Spinal cord (tissue), 10 donors: ENCODE measurements around the gene ZNF652. TPM values are rescaled to one million over a fixed set of nuclear protein-coding genes. Genes with fewer than 3 reads are reported as not detected.

Experiments used
- DNase-seq, 6 donors: peaks; one replicate each; pipeline versions ENCODE4 v3.0.0 to v3.0.0-alpha.2; 2013 to 2015; ENCODE audit warnings: low spot score in 6 of 6, low read depth in 4 of 6
- H3K27ac ChIP-seq: one replicate; pipeline ENCODE4 v1.5.1; 2013; ENCODE audit warnings: low read depth, low read length, control low read depth
- H3K27me3 ChIP-seq: one replicate; pipeline ENCODE4 v1.6.1; 2013; ENCODE audit warnings: low read length; ENCODE audit not compliant: control insufficient read depth, insufficient read depth
- H3K36me3 ChIP-seq: one replicate; pipeline ENCODE4 v1.6.1; 2013; ENCODE audit warnings: low read length; ENCODE audit not compliant: control insufficient read depth, insufficient read depth
- H3K4me1 ChIP-seq: one replicate; pipeline ENCODE4 v1.6.1; 2013; ENCODE audit warnings: low read length; ENCODE audit not compliant: control insufficient read depth, insufficient read depth
- H3K4me3 ChIP-seq: one replicate; pipeline ENCODE4 v1.5.1; 2013; ENCODE audit warnings: low read depth, low read length, control low read depth
- H3K9me3 ChIP-seq: one replicate; pipeline ENCODE4 v1.6.1; 2013; ENCODE audit warnings: low read length; ENCODE audit not compliant: control insufficient read depth, insufficient read depth
- WGBS: methylation state at CpG from one replicate; pipeline ENCODE4 v1.1.5; 2013; ENCODE audit warnings: missing lambda C conversion rate; ENCODE audit not compliant: insufficient coverage; 5-methylcytosine and 5-hydroxymethylcytosine counted together
- polyA plus RNA-seq, 2 donors: library from polyadenylated mRNA; unstranded; fragments of 120-200 nt; gene quantifications; one replicate each; pipeline ENCODE4 v1.2.1, GENCODE V29; 2013; ENCODE audit not compliant: insufficient read length in 2 of 2
- total RNA-seq, 2 donors: library from RNA; depleted of rRNA in 1 of 2; stranded (reverse); fragments of 120-200 nt in 1 of 2; fragments of >200 nt in 1 of 2; gene quantifications; one replicate each; pipeline versions ENCODE4 v1.2.3 to v1.2.4, GENCODE V29; 2013 to 2014
- donor health status: healthy.

Gene ZNF652
- total and polyA plus RNA-seq, 4 donors: 32.3 to 56.4 (median 39.1) TPM

DNA sequence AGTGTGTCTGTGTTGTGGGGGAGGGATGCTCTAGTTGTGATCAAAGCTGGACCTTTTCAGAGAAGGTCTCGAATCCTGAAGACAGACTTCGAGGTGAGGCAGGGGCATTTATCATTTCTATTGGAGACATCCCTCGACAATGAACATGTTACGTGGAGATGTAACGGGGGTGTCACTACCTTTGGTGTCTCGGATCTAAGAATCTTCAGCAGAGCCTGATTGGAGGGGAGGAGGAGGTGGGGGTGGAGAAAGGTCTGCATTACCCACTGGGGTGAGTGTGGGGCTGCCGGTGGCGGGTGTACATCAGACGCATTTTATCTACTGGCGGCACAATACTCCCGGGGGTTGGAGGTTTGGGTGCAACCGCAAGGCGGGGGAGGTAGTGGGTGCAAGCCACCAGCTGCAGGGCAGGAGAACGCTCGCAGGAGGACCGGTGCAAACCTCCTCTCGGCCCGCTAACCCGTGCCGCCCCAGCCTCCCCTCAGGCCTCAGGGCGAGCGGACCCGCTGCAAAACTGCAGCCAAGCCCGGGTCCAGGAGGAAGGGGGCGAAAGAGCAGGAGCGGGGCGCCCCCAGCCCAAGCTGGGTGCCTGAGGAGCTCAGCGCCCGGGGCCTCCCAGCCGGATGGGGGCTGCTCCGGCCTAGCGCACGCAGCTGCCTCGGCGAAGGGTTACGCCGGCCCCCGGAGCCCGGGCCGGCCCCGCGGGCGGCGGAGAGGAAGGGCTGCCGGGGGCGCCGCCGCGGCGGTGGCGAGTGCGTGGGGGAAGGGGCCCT lies 735 bp downstream of the ZNF652 start:
- peak overlapping the region; percentile 80 for H3K27ac ChIP-seq
- WGBS: under 1% methylated on average over 52 of the region's 52 CpGs
- no peaks in the 10 kb centered on the region for H3K36me3 ChIP-seq
- H3K4me3 ChIP-seq: peak overlapping the region; percentile 85
- H3K9me3 ChIP-seq: no peaks in the 10 kb centered on the region
- no peaks in the 10 kb centered on the region for H3K27me3 ChIP-seq
- peaks cover 14% of the 10 kb centered on the region for H3K4me1 ChIP-seq
- peak in 5 of 6 donors; percentile 31 to 89 (median 33) for DNase-seq

DNA sequence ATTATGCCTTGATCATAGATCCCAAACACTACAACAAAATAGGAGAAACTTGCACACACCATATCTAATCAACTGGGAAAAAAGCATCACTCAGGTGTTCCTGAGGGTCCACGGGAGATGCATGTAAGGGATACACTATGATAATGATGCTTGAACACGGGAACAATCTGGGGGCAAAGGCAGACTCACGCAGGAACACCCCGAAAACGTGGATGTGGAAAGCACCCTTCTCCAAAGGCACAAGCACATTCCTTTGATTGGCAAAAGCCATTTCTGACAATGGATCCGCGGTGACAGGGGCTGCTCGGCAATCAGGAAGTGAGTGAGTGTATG lies 1.3 kb downstream of the ZNF652 start:
- Histone ChIP-seq H3K4me3 (peak overlapping the region; percentile 85), H3K4me1 (peaks cover 14% of the 10 kb centered on the region), H3K27ac (no peak overlapping the region), H3K27me3 (no peaks in the 10 kb centered on the region), H3K9me3 (no peaks in the 10 kb centered on the region), H3K36me3 (no peaks in the 10 kb centered on the region)
- 4% methylated on average over 8 of the region's 8 CpGs for WGBS
- peak in 1 of 6 donors; percentile 40 for DNase-seq

DNA sequence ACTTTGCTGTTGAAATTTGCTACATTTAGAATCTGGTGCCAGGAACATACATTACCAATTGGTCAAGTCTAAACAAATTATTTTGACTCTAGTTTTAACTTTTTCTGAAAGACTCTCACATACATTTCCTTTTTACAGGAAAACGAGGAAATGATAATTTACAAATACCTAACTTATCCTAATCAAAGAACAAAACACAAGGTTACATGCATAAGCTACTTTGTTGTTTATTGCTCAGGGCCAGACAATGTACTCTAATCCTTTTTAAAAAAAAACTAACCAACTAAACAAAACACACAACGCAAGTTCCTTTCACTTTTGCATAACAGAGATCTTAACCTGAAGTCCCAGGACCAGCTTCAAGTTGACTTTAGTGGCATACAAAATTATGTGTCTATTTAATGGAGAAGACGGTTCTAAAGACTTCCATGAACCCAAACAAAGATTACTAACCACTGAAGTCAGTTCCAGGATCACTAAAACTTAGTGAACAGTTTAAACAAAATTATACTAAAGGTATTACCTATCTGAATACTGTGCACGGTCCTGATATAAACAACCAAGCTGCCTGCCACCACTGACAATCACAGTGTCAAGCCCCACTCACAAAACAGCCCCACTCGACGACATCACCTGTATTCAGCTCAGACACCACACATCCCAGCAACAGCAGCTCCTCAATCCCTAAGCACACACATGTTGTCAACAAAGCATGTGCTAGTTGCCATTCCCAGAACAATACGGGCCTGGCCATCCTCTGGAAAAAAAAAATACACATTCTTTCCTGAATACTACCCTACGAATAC lies 1.9 kb downstream of the ZNF652 start:
- 13% methylated on average over 4 of the region's 8 CpGs for WGBS
- no peaks in the 10 kb centered on the region for H3K36me3 ChIP-seq
- no peak overlapping the region for H3K27ac ChIP-seq
- DNase-seq: peak in 2 of 6 donors; percentile 4 to 44
- no peaks in the 10 kb centered on the region for H3K27me3 ChIP-seq
- H3K9me3 ChIP-seq: no peaks in the 10 kb centered on the region
- peaks cover 14% of the 10 kb centered on the region for H3K4me1 ChIP-seq
- H3K4me3 ChIP-seq: peak overlapping the region; percentile 85

DNA sequence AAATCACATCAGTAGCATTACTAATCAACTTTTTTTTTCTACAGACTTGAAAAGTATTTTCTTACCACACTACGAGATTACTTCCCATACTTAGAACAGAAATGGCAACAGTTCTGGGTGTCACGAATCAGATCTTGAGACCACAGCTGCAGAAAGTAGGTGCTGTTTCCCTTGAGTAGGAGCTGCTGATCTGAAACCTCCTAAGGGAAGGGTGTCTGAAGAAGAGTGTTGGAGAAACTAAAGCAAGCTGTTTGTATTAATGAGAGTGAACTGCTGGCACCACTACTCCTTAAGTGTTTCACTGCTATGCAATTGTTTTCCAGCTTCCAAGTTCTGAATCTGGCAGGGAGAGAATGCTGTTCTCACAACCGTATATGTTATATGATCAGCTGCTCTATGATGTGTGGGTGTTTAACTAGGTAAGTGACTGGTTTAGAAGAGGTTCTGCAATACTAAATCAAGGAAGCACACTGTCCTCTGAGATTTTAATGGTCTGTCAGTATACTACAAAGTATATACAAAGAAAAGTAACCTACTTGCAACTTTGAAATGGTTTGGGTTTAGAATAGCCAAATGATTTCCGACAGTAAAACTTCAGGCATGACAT lies 3.3 kb downstream of the ZNF652 start:
- H3K27ac ChIP-seq: no peak overlapping the region

DNA sequence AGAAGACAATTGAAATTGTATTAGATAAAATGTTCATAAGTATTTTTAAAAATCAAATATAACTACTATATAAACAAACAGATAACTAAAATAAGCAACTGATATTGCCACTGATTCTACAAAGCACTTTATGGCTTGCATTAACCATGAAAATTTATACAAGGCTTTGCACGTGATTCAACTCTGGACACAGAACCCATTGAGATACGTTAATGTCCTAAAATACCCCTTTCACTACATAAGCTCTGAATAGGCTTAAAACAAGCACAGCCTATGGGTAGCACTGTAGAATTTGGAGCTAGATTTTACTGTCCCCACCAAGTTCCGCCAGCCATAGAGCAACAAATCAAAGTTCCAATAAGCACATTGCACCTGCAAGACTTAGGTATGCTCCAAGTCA lies 4.5 kb downstream of the ZNF652 start:
- Histone ChIP-seq H3K4me3 (no peak overlapping the region), H3K27ac (no peak overlapping the region), H3K9me3 (no peaks in the 10 kb centered on the region), H3K36me3 (no peaks in the 10 kb centered on the region), H3K27me3 (no peaks in the 10 kb centered on the region), H3K4me1 (peaks cover 12% of the 10 kb centered on the region)
- DNase-seq: no peak
- WGBS: 54% methylated on average over 2 of the region's 3 CpGs

More for the DNA sequence above, 3.3 kb downstream of the ZNF652 start:
- Histone ChIP-seq H3K4me3 (no peak overlapping the region), H3K27me3 (no peaks in the 10 kb centered on the region), H3K36me3 (no peaks in the 10 kb centered on the region), H3K9me3 (no peaks in the 10 kb centered on the region), H3K4me1 (peaks cover 14% of the 10 kb centered on the region)
- WGBS: no CpG with 5 or more reads among the region's 4 CpGs
- no peak for DNase-seq

DNA sequence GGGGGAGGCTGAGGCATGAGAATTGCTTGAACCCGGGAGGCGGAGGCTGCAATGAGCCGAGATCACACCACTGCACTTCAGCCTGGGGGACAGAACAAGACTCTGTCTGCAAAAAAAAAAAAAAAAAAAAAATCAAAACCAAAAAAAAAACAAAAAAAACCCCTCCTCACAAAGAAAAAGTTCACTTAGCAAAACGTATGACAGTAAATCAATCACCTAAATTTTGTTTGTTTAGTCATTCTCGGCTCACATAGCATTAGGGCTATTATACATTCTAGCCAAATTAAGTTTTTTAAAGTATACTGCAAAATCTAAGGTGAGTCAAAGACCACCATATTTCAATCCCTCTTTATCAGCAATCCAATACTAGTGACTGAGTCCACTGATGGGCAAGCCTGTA lies 5.7 kb downstream of the ZNF652 start:
- Histone ChIP-seq H3K36me3 (no peaks in the 10 kb centered on the region), H3K27me3 (no peaks in the 10 kb centered on the region), H3K9me3 (no peaks in the 10 kb centered on the region), H3K27ac (no peak overlapping the region), H3K4me3 (no peak overlapping the region), H3K4me1 (peaks cover 10% of the 10 kb centered on the region)
- WGBS: 100% methylated on average over 3 of the region's 5 CpGs
- DNase-seq: no peak

DNA sequence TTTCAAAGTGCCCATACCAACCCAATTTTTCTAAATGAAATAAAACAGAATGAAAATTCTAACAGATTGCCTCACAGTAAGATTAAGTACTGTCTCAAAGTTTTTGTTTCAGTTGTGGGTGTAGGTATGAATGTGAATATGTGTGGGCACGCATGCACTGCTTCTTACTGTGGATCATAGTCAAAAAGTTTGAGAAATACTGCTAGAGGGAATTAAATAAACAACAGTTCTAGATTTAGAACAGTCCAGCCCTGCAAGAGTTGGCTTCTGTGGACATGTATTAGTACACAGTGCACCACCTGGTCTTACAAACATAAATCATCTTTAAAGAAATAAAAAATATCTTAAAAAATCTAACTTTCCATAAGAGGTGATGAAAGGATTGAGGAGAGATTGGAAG lies 8.4 kb downstream of the ZNF652 start:
- no peak overlapping the region for H3K27ac ChIP-seq
- 80% methylated on average over 1 of the region's 1 CpG for WGBS
- no peaks in the 10 kb centered on the region for H3K9me3 ChIP-seq
- no peaks in the 10 kb centered on the region for H3K4me1 ChIP-seq
- no peaks in the 10 kb centered on the region for H3K36me3 ChIP-seq
- H3K27me3 ChIP-seq: no peaks in the 10 kb centered on the region
- no peak for DNase-seq
- no peak overlapping the region for H3K4me3 ChIP-seq

DNA sequence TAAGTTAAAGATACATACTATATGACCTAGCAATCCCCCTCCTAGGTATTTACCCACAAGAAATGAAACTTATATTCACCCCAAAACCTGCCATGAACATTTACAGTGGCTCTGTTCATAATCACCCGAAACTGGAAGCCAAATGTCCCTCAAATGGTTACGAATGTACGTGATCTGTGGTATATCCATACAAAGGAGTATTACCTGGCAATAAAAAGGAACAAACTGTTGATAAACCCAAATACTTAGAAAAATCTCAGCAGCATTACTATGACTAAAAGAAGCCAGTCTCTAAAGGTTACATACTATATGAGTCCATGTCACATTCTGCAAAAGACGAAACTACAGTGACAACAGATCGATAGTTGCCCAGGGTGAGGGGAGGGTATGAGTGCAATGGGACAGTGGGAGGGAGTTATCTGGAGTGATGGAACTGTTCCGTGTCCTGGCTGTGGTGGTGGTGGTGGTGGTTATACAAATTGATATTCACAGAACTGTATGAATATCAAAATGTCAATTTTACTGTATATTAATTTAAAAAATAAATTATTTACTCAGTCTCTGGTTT lies 9.4 kb downstream of the ZNF652 start:
- Histone ChIP-seq H3K9me3 (no peaks in the 10 kb centered on the region), H3K27ac (no peak overlapping the region), H3K4me1 (no peaks in the 10 kb centered on the region), H3K27me3 (no peaks in the 10 kb centered on the region), H3K36me3 (peaks cover 3% of the 10 kb centered on the region), H3K4me3 (no peak overlapping the region)
- WGBS: 80% methylated on average over 1 of the region's 6 CpGs
- DNase-seq: no peak

DNA sequence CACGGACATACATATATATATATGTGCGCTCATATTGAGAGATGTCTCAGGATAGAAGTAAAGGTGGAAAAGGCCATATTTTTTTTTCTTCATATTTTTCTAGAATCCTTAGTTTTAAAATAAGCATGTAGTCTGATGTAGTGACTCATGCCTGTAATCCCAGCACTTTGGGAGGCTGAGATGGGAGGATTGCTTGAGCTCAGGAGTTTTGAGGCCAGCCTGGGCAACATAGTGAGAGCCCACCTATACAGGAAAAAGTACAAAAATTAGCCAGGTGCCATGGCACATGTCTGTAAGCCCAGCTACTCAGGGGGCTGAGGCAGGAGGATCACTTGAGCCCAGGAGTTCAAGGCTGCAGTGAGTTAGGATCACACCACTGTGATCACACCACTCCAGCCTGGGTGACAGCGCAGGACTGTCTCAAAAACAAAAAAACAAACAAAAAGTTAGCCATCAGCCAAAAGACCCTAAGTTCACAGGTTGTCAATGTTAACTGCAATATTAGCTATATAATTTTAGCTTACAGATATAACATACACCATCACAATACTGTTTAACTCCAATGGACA lies 10.4 kb downstream of the ZNF652 start:
- Histone ChIP-seq H3K4me1 (no peaks in the 10 kb centered on the region), H3K27me3 (no peaks in the 10 kb centered on the region), H3K27ac (no peak overlapping the region), H3K9me3 (no peaks in the 10 kb centered on the region), H3K4me3 (no peak overlapping the region), H3K36me3 (peaks cover 3% of the 10 kb centered on the region)
- DNase-seq: no peak
- no CpG with 5 or more reads among the region's 3 CpGs for WGBS
